Esophagus squamous epithelium (tissue), 4 donors: ENCODE measurements around the gene SPDYE3.
"Not testable (repeated sequence)": the region's sequence is repeated elsewhere in the genome, so short reads cannot be mapped to it uniquely, and the experiment has no call there.

ENCODE experiments used
- CTCF ChIP-seq, 6 experiments: fragments of 450-650 bp in 4 of 6; fragments of 200-600 bp in 2 of 6; sonication (generic) in 2 of 6; IDR thresholded peaks; one replicate each; pipeline ENCODE4 v1.5.1; 2016 to 2019; ENCODE audit warnings: antibody characterized with exemption in 6 of 6, mild to moderate bottlenecking in 4 of 6, moderate library complexity in 4 of 6
- POLR2A ChIP-seq, 4 donors: fragments of 450-650 bp; IDR thresholded peaks; one replicate each; pipeline ENCODE4 v1.6.1; 2017; ENCODE audit warnings: antibody characterized with exemption in 4 of 4, mild to moderate bottlenecking in 4 of 4, moderate library complexity in 3 of 4

- TF ChIP-seq POLR2A, CTCF (IDR thresholded peaks at IDR 0.05): not testable (repeated sequence)
These were observed 38.0 kb upstream of the SPDYE3 start for GRCh38 chr7:100269306-100270045.
